ENCODE measurements around the gene NOC3L.

The NOC3L gene

DNA sequence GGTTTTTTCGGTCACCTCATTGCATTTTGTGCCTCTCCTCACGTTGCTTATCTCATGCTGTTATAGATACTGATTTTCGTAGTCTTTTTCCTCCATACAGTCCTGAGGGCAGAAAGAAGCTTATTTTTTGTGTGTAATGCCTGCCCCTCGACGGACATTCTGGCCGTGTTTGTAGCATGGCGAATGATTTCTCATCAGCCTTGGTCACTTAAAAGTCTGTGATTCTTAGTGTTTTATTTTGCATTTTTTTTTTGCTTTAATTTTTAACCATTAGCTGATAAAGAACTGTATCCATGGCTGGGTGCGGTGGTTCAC lies 469 bp upstream of the NOC3L start:
- no peak overlapping the region for H3K4me3 ChIP-seq (ENCODE audit: low read depth, low read length)
- no CpG with 5 or more reads among the region's 8 CpGs for WGBS (ENCODE audit: extremely low coverage, insufficient coverage, insufficient read length)
- H3K36me3 ChIP-seq (ENCODE audit: control insufficient read depth in 1 of 2, insufficient read depth in 2 of 2, low read length in 2 of 2): no peaks in the 10 kb centered on the region
- H3K4ac ChIP-seq (ENCODE audit: low read depth, low read length): no peak overlapping the region
- no peak overlapping the region for H4K12ac ChIP-seq (ENCODE audit: low read depth, low read length)
- no peak overlapping the region for H3K9ac ChIP-seq (ENCODE audit: low read length)
- no peak overlapping the region for H2BK12ac ChIP-seq (ENCODE audit: low read length)
- H3K79me1 ChIP-seq (ENCODE audit: low read length): no peaks in the 10 kb centered on the region
- no peak overlapping the region for H2AK5ac ChIP-seq (ENCODE audit: low read length)
- peaks cover 2 to 4% of the 10 kb centered on the region in 2 experiments for H3K4me1 ChIP-seq (ENCODE audit: control insufficient read depth in 1 of 2, insufficient read depth in 2 of 2, low read length in 2 of 2)
- H3K27ac ChIP-seq (ENCODE audit: low read depth, low read length): no peak overlapping the region
- DNase-seq: no peak
- peaks cover 1% of the 10 kb centered on the region for H3K79me2 ChIP-seq (ENCODE audit: control insufficient read depth, insufficient read depth, low read length, poor library complexity)
- H3K4me2 ChIP-seq (ENCODE audit: low read length): peak overlapping the region; percentile 71
- peak overlapping the region; percentile 97 for H4K8ac ChIP-seq (ENCODE audit: low read depth, low read length)
- no peak overlapping the region for H2BK5ac ChIP-seq (ENCODE audit: low read depth, low read length, poor library complexity)
- H2AFZ ChIP-seq (ENCODE audit: insufficient read depth, low read length, poor library complexity): peak overlapping the region; percentile 90
- H4K91ac ChIP-seq (ENCODE audit: low read depth, low read length): peak overlapping the region; percentile 34
- H3K18ac ChIP-seq (ENCODE audit: low read length): no peak overlapping the region
- H3K14ac ChIP-seq (ENCODE audit: low read length): no peak overlapping the region
- no peak overlapping the region for H2BK120ac ChIP-seq (ENCODE audit: insufficient read depth, low read length, poor library complexity)
- H3K23ac ChIP-seq (ENCODE audit: low read length): no peak overlapping the region
- H3K9me3 ChIP-seq (ENCODE audit: insufficient read depth, low read depth, low read length): no peaks in the 10 kb centered on the region
- no peaks in the 10 kb centered on the region for H3K27me3 ChIP-seq (ENCODE audit: insufficient read depth, low read length)

DNA sequence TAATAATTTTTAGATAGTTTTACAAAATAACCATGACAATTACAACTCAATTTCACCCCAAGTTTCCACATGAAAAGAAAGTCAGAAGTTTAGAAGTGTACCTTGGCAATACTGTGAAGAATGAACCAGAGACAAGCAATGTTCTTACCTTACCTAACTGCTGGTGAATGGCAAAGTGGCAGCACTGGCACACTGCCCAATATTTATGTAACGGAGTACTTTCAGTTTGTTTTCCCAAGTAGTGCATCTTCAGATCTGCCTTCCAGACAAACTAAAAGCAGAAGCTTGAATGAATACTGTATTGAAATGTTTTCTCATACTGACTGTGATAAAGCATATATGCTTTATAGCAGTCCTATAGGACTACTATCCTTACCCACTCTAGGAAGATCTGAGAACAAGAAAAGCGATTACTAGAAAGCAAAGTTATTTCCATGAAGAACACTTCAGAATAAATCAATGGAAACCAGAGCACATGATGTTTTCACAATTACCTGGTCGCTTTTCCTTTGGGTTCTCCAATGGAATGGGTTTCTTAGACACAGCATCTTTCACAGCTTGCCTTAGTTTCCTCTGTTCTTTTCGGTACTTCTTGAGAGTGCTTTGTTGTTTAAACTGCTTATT lies 1.5 kb downstream of the NOC3L start:
- Histone ChIP-seq H3K36me3 (ENCODE audit: control insufficient read depth in 1 of 2, insufficient read depth in 2 of 2, low read length in 2 of 2) (no peaks in the 10 kb centered on the region), H2BK12ac (ENCODE audit: low read length) (no peak overlapping the region), H2BK120ac (ENCODE audit: insufficient read depth, low read length, poor library complexity) (no peak overlapping the region), H2BK5ac (ENCODE audit: low read depth, low read length, poor library complexity) (no peak overlapping the region), H3K4me3 (ENCODE audit: low read depth, low read length) (no peak overlapping the region), H3K79me2 (ENCODE audit: control insufficient read depth, insufficient read depth, low read length, poor library complexity) (peaks cover 1% of the 10 kb centered on the region), H3K4ac (ENCODE audit: low read depth, low read length) (no peak overlapping the region), H2AFZ (ENCODE audit: insufficient read depth, low read length, poor library complexity) (no peak overlapping the region), H3K18ac (ENCODE audit: low read length) (no peak overlapping the region), H3K14ac (ENCODE audit: low read length) (no peak overlapping the region), H4K12ac (ENCODE audit: low read depth, low read length) (no peak overlapping the region), H4K91ac (ENCODE audit: low read depth, low read length) (no peak overlapping the region), H3K9ac (ENCODE audit: low read length) (no peak overlapping the region), H3K27ac (ENCODE audit: low read depth, low read length) (no peak overlapping the region), H3K23ac (ENCODE audit: low read length) (no peak overlapping the region), H3K4me1 (ENCODE audit: control insufficient read depth in 1 of 2, insufficient read depth in 2 of 2, low read length in 2 of 2) (peaks cover 2 to 6% of the 10 kb centered on the region in 2 experiments), H3K9me3 (ENCODE audit: insufficient read depth, low read depth, low read length) (no peaks in the 10 kb centered on the region), H4K8ac (ENCODE audit: low read depth, low read length) (no peak overlapping the region), H2AK5ac (ENCODE audit: low read length) (no peak overlapping the region), H3K4me2 (ENCODE audit: low read length) (no peak overlapping the region), H3K79me1 (ENCODE audit: low read length) (no peaks in the 10 kb centered on the region), H3K27me3 (ENCODE audit: insufficient read depth, low read length) (no peaks in the 10 kb centered on the region)
- WGBS (ENCODE audit: extremely low coverage, insufficient coverage, insufficient read length): no CpG with 5 or more reads among the region's 4 CpGs
- DNase-seq: no peak

DNA sequence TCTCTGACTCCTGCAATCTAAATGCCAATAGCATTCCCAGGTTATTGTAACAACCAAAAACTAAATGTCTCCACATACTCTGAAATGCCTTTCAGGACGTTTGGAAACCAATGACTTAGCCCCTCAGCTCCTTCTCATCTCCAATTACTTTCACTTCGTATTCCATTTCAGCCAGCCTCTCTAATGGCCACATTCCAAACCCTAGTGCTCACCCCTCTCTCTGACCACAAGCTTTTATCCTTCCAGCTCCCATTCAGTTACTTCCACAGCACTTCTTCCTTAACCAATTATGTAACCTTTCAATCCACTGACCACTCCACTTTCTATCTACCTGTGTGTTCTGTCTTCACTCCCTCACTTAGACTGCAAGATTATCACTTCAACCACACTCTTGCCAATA lies 4.3 kb downstream of the NOC3L start:
- WGBS (ENCODE audit: extremely low coverage, insufficient coverage, insufficient read length): no CpG with 5 or more reads among the region's 2 CpGs

DNA sequence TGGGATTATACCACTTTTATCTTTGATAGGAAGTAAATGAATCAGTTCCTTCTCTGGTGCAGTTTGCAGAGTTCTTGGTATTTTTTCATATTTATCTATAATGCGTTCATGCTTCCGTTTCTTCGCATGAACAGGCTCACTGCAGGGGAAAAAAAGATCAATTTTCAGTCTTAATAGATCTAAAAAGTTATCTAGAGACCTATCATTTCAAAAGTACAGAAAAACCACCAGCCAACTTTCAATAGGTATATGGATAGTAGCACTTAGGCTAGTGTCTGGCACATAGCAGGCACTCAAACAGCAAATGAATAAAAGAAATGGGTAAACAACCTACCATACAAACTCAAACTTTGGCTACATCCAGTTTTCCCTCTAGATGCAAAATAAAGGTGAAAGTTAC lies 5.5 kb downstream of the NOC3L start:
- Histone ChIP-seq H3K79me2 (ENCODE audit: control insufficient read depth, insufficient read depth, low read length, poor library complexity) (no peaks in the 10 kb centered on the region), H2BK120ac (ENCODE audit: insufficient read depth, low read length, poor library complexity) (no peak overlapping the region), H2BK12ac (ENCODE audit: low read length) (no peak overlapping the region), H3K36me3 (ENCODE audit: control insufficient read depth in 1 of 2, insufficient read depth in 2 of 2, low read length in 2 of 2) (peaks cover 5 to 6% of the 10 kb centered on the region in 2 experiments), H2AK5ac (ENCODE audit: low read length) (no peak overlapping the region), H3K9me3 (ENCODE audit: insufficient read depth, low read depth, low read length) (no peaks in the 10 kb centered on the region), H3K27me3 (ENCODE audit: insufficient read depth, low read length) (no peaks in the 10 kb centered on the region), H3K4me1 (ENCODE audit: control insufficient read depth in 1 of 2, insufficient read depth in 2 of 2, low read length in 2 of 2) (peaks cover 2 to 6% of the 10 kb centered on the region in 2 experiments), H3K4me2 (ENCODE audit: low read length) (no peak overlapping the region), H2BK5ac (ENCODE audit: low read depth, low read length, poor library complexity) (no peak overlapping the region), H4K91ac (ENCODE audit: low read depth, low read length) (no peak overlapping the region), H3K4ac (ENCODE audit: low read depth, low read length) (no peak overlapping the region), H3K27ac (ENCODE audit: low read depth, low read length) (no peak overlapping the region), H3K4me3 (ENCODE audit: low read depth, low read length) (no peak overlapping the region), H3K79me1 (ENCODE audit: low read length) (no peaks in the 10 kb centered on the region), H2AFZ (ENCODE audit: insufficient read depth, low read length, poor library complexity) (no peak overlapping the region), H3K18ac (ENCODE audit: low read length) (no peak overlapping the region), H3K23ac (ENCODE audit: low read length) (no peak overlapping the region), H3K9ac (ENCODE audit: low read length) (no peak overlapping the region), H4K12ac (ENCODE audit: low read depth, low read length) (no peak overlapping the region), H4K8ac (ENCODE audit: low read depth, low read length) (no peak overlapping the region), H3K14ac (ENCODE audit: low read length) (no peak overlapping the region)
- WGBS (ENCODE audit: extremely low coverage, insufficient coverage, insufficient read length): no CpG with 5 or more reads among the region's 3 CpGs
- no peak for DNase-seq

More for the DNA sequence above, 4.3 kb downstream of the NOC3L start:
- Histone ChIP-seq H4K8ac (ENCODE audit: low read depth, low read length) (no peak overlapping the region), H2BK12ac (ENCODE audit: low read length) (no peak overlapping the region), H3K14ac (ENCODE audit: low read length) (no peak overlapping the region), H2AK5ac (ENCODE audit: low read length) (no peak overlapping the region), H3K79me2 (ENCODE audit: control insufficient read depth, insufficient read depth, low read length, poor library complexity) (peaks cover 1% of the 10 kb centered on the region), H3K27ac (ENCODE audit: low read depth, low read length) (no peak overlapping the region), H2AFZ (ENCODE audit: insufficient read depth, low read length, poor library complexity) (no peak overlapping the region), H3K18ac (ENCODE audit: low read length) (no peak overlapping the region), H4K91ac (ENCODE audit: low read depth, low read length) (no peak overlapping the region), H3K36me3 (ENCODE audit: control insufficient read depth in 1 of 2, insufficient read depth in 2 of 2, low read length in 2 of 2) (peaks cover 0 to 2% of the 10 kb centered on the region in 2 experiments), H3K4me2 (ENCODE audit: low read length) (peak overlapping the region; percentile 16), H4K12ac (ENCODE audit: low read depth, low read length) (no peak overlapping the region), H3K9me3 (ENCODE audit: insufficient read depth, low read depth, low read length) (no peaks in the 10 kb centered on the region), H3K4me3 (ENCODE audit: low read depth, low read length) (no peak overlapping the region), H2BK120ac (ENCODE audit: insufficient read depth, low read length, poor library complexity) (no peak overlapping the region), H3K79me1 (ENCODE audit: low read length) (no peaks in the 10 kb centered on the region), H3K27me3 (ENCODE audit: insufficient read depth, low read length) (no peaks in the 10 kb centered on the region), H3K4me1 (ENCODE audit: control insufficient read depth in 1 of 2, insufficient read depth in 2 of 2, low read length in 2 of 2) (peaks cover 2 to 6% of the 10 kb centered on the region in 2 experiments), H3K23ac (ENCODE audit: low read length) (no peak overlapping the region), H2BK5ac (ENCODE audit: low read depth, low read length, poor library complexity) (no peak overlapping the region), H3K9ac (ENCODE audit: low read length) (no peak overlapping the region), H3K4ac (ENCODE audit: low read depth, low read length) (no peak overlapping the region)
- no peak for DNase-seq

All from trophoblast cell (in vitro differentiated cells and primary cell).